Esophagus muscularis mucosa (tissue), 3 donors: Measurements from ENCODE around the gene TRERF1.

Source experiments
- CTCF ChIP-seq, 3 experiments: fragments of 200-600 bp in 2 of 3; fragments of 450-650 bp in 1 of 3; sonication (generic) in 2 of 3; IDR thresholded peaks; one replicate each; pipeline ENCODE4 v1.5.1; 2017 to 2019; ENCODE audit warnings: antibody characterized with exemption in 3 of 3, mild to moderate bottlenecking in 2 of 3, moderate library complexity in 1 of 3
- POLR2A ChIP-seq: fragments of 450-650 bp; IDR thresholded peaks from one replicate; pipeline ENCODE4 v1.6.1; 2017; ENCODE audit warnings: antibody characterized with exemption, moderate library complexity, mild to moderate bottlenecking, low read depth
- POLR2AphosphoS5 ChIP-seq, 2 donors: sonication (generic); formaldehyde crosslinking; IDR thresholded peaks; one replicate each; pipeline ENCODE4 v1.6.1; 2017; ENCODE audit warnings: antibody characterized with exemption in 2 of 2

GRCh38 chr6:42227173-42227850 lies 224.4 kb downstream of the TRERF1 start:
- TF ChIP-seq CTCF (IDR thresholded peaks at IDR 0.05) (no peak), POLR2A (no peak), POLR2AphosphoS5 (IDR thresholded peaks at IDR 0.05) (no peak)
